Peyer's patch (tissue), 4 donors: ENCODE measurements around the gene IMP4. TPM values are rescaled to one million over a fixed set of nuclear protein-coding genes. Genes with fewer than 3 reads are reported as not detected.
A peak's percentile ranks its signal among the peaks of the same experiment; 100 is the strongest.

Experiments used
- DNase-seq, 3 donors: peaks; one replicate each; pipeline ENCODE4 v3.0.0-alpha.2; 2017 to 2019
- H3K27ac ChIP-seq, 4 donors: fragments of 200-600 bp; sonication (generic); one replicate each; pipeline ENCODE4 v1.5.1; 2016 to 2019
- H3K27me3 ChIP-seq, 2 donors: fragments of 200-600 bp; sonication (generic); one replicate each; pipeline ENCODE4 v1.5.1; 2019
- H3K36me3 ChIP-seq, 3 donors: fragments of 200-600 bp; sonication (generic); one replicate each; pipeline ENCODE4 v1.5.1; 2016 to 2019
- H3K4me1 ChIP-seq, 4 donors: fragments of 200-600 bp; sonication (generic); one replicate each; pipeline ENCODE4 v1.5.1; 2016 to 2019
- H3K4me3 ChIP-seq, 4 donors: fragments of 200-600 bp; sonication (generic); 1 replicate in 3 of 4; 2 replicates in 1 of 4; pipeline ENCODE4 v1.5.1; 2016 to 2019; ENCODE audit warnings: mild to moderate bottlenecking in 1 of 4
- H3K9me3 ChIP-seq, 4 donors: fragments of 200-600 bp; sonication (generic); one replicate each; pipeline ENCODE4 v1.5.1; 2016 to 2019; ENCODE audit warnings: mild to moderate bottlenecking in 1 of 4
- POLR2A ChIP-seq, 2 donors: fragments of 450-650 bp; IDR thresholded peaks; one replicate each; pipeline ENCODE4 v1.5.1; 2017; ENCODE audit warnings: antibody characterized with exemption in 2 of 2, mild to moderate bottlenecking in 2 of 2, moderate library complexity in 2 of 2
- total RNA-seq, 4 donors: library from RNA; depleted of rRNA; stranded (reverse); fragments of >200 nt; gene quantifications; one replicate each; pipeline ENCODE4 v1.1.0, GENCODE V29; 2016
- TF ChIP-seq, protein P1 (sequence below), 6 experiments: fragments of 450-650 bp in 4 of 6; fragments of 200-600 bp in 2 of 6; sonication (generic) in 1 of 6; IDR thresholded peaks; one replicate each; pipeline ENCODE4 v1.5.1; 2017 to 2019; ENCODE audit warnings: antibody characterized with exemption in 6 of 6, mild to moderate bottlenecking in 3 of 6, moderate library complexity in 1 of 6

Gene IMP4
- total RNA-seq, 4 donors from 2014 or later, result 41.9 to 99.9 (median 62.8) TPM

DNA sequence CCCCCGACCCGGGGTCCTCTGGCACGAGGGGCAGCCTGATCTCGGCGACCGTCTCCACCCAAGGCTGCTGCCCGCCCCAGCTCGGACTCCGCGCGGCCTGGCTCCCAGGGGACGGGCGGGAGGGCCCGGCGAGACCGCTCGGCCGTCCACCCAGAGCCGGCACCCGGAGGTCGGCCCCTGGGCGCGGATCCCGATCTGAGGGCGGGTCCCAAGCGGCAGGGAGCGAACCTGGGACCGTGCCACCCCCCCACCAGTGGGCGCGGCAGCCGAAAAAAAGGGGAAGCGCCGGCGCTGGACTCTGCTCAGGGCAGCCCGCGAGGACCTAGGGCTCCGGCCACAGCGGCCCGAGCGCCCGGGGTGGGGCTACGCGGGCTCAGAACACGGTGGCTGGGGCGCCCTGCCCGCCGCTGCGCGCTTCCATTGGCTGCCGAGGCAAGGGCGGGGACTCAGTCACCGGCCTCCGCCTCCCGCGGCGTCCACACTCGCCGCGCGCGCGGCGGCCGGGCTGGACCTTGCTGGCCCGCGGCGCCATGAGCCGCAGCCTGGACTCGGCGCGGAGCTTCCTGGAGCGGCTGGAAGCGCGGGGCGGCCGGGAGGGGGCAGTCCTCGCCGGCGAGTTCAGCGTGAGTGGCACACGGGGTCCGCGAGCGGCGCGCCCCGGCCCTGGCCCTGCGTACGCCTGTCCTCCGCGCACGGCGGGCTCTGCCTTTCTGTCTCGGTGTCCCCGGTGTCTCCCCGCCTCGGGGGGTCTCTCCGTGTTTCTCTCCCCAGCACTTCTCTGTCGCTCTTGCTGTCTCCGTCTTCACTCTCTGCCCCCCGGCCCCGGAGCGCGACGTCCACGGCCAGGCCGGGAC is 13.1 kb downstream of the IMP4 start, which contains the start of gene PTPN18:
PTPN18 (plus strand) TSS at position 479 of the 854 bp plus-strand sequence; CDS start at position 531, 52 bp downstream.
- H3K9me3 ChIP-seq, result no peaks in the 10 kb centered on the region
- H3K4me1 ChIP-seq, result peaks cover 0 to 19% (median 9%) of the 10 kb centered on the region in 4 donors
- peak; percentile 73 to 94 for TF ChIP-seq POLR2A (IDR thresholded peaks at IDR 0.05)
- TF ChIP-seq, protein P1, sequence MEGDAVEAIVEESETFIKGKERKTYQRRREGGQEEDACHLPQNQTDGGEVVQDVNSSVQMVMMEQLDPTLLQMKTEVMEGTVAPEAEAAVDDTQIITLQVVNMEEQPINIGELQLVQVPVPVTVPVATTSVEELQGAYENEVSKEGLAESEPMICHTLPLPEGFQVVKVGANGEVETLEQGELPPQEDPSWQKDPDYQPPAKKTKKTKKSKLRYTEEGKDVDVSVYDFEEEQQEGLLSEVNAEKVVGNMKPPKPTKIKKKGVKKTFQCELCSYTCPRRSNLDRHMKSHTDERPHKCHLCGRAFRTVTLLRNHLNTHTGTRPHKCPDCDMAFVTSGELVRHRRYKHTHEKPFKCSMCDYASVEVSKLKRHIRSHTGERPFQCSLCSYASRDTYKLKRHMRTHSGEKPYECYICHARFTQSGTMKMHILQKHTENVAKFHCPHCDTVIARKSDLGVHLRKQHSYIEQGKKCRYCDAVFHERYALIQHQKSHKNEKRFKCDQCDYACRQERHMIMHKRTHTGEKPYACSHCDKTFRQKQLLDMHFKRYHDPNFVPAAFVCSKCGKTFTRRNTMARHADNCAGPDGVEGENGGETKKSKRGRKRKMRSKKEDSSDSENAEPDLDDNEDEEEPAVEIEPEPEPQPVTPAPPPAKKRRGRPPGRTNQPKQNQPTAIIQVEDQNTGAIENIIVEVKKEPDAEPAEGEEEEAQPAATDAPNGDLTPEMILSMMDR (IDR thresholded peaks at IDR 0.05), result peak in 5 of 6 experiments; percentile 24 to 70 (median 58)
- no peaks in the 10 kb centered on the region for H3K36me3 ChIP-seq
- H3K4me3 ChIP-seq, result peak within 1 kb of the TSS; percentile 73 to 88 (median 81)
- peak; percentile 70 to 95 (median 94) for DNase-seq
- no peaks in the 10 kb centered on the region for H3K27me3 ChIP-seq
- H3K27ac ChIP-seq, result peak within 1 kb of the TSS; percentile 71 to 89 (median 85)

DNA sequence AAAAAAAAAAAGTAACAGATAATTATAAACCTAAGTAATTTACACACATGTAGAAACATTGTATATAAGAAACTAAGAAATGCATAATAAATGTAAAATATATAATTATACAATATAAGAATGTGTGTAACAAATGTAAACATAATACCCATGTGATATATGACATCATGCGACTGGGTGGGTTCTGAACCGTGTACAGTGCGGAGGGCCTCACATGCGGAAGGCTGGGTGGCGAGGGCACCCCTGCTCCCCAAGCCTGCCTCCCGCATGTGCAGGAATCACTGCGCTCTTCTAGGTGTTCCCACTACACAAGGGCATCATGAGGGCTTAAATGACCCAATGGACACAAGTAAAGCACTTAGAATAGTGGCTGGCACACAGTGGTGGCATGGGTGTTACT is 15.2 kb downstream of the IMP4 start:
- no peak for TF ChIP-seq POLR2A (IDR thresholded peaks at IDR 0.05)
- TF ChIP-seq, protein P1 (IDR thresholded peaks at IDR 0.05), result no peak
- H3K4me1 ChIP-seq, result peaks cover 0 to 19% (median 9%) of the 10 kb centered on the region in 4 donors
- no peaks in the 10 kb centered on the region for H3K36me3 ChIP-seq
- no peak for DNase-seq
- H3K4me3 ChIP-seq, result no peak overlapping the region
- no peaks in the 10 kb centered on the region for H3K27me3 ChIP-seq
- H3K27ac ChIP-seq, result no peak overlapping the region
- H3K9me3 ChIP-seq, result no peaks in the 10 kb centered on the region

DNA sequence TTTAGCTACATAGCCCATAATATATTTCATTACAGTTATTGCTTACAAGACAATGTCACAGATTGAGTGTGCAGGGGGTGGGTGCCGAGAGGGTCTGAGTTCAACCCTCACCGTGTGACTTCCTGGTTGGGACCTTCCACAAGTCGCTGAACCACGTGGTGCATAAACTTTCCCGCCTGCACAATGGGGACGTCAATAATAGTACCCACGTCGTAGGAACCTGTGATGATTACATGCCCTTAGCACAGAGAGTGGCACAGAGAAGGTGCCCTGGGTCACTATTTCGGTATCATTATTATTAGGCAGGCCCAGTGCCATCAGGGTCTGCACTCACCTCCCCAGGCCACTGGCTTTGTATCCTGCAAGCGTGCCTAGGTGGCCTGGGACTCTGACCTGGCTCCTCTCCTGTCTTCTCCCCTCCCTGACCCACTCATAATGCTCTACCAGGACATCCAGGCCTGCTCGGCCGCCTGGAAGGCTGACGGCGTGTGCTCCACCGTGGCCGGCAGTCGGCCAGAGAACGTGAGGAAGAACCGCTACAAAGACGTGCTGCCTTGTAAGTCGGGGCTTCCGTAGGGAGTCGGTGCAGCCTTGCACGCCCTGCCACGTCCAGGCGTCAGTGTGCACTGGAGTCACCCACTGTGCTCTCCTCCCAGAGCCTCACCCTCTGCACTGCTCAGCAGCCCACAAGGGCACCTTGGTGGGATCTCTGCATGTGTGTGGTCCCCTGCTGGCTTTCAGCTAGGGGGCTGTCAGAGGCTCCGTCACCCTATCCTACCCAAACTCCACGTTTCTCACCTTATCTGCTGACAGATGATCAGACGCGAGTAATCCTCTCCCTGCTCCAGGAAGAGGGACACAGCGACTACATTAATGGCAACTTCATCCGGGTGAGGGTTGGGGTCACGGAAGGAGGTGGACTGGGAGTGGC is 16.0 kb downstream of the IMP4 start:
- no peaks in the 10 kb centered on the region for H3K9me3 ChIP-seq
- no peak for DNase-seq
- H3K27me3 ChIP-seq, result no peaks in the 10 kb centered on the region
- no peak overlapping the region for H3K4me3 ChIP-seq
- no peak overlapping the region for H3K27ac ChIP-seq
- no peak for TF ChIP-seq POLR2A (IDR thresholded peaks at IDR 0.05)
- TF ChIP-seq, protein P1 (IDR thresholded peaks at IDR 0.05), result no peak
- no peaks in the 10 kb centered on the region for H3K36me3 ChIP-seq
- H3K4me1 ChIP-seq, result peaks cover 0 to 19% (median 9%) of the 10 kb centered on the region in 4 donors

DNA sequence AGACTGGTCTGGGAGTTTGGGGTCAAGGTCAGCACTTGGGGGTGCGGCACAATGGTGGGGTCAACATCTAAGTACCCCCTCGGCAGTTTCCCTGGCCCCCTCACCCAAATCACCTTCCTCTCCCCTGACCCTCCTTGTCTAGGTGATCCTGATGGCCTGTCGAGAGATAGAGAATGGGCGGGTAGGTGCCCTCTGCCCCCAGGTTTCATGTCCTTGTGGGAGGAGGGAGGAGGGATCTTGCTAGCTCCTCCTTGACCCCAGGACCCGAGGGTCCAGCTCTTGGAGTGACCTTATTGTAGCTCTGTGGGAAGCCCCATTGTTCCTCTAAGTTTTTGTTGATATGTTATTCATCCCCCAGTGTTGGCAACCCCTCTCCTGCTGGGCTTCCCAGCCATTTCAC is 16.8 kb downstream of the IMP4 start:
- DNase-seq, result no peak
- Histone ChIP-seq H3K36me3 (no peaks in the 10 kb centered on the region), H3K4me1 (peaks cover 0 to 15% (median 8%) of the 10 kb centered on the region in 4 donors), H3K4me3 (no peak overlapping the region), H3K9me3 (no peaks in the 10 kb centered on the region), H3K27ac (no peak overlapping the region), H3K27me3 (no peaks in the 10 kb centered on the region)
- no peak for TF ChIP-seq POLR2A (IDR thresholded peaks at IDR 0.05)
- TF ChIP-seq, protein P1 (IDR thresholded peaks at IDR 0.05), result no peak

GRCh38 chr2:130363479-130363878 is 20.8 kb downstream of the IMP4 start:
- DNase-seq, result no peak
- H3K4me3 ChIP-seq, result no peak overlapping the region
- no peak overlapping the region for H3K27ac ChIP-seq
- H3K27me3 ChIP-seq, result no peaks in the 10 kb centered on the region
- no peak for TF ChIP-seq POLR2A (IDR thresholded peaks at IDR 0.05)
- TF ChIP-seq, protein P1 (IDR thresholded peaks at IDR 0.05), result no peak
- H3K9me3 ChIP-seq, result no peaks in the 10 kb centered on the region
- no peaks in the 10 kb centered on the region for H3K4me1 ChIP-seq
- H3K36me3 ChIP-seq, result no peaks in the 10 kb centered on the region
